Epidermal melanocyte (primary cell): ENCODE results near the gene MYZAP.

Experiments
- DNase-seq: peaks from one replicate; pipeline ENCODE4 v3.0.0; 2011; ENCODE audit warnings: low spot score; ENCODE audit not compliant: insufficient read length

The MYZAP gene

GRCh38 chr15:57562196-57562769 lies 29.4 kb upstream of the MYZAP start:
- DNase-seq = no peak

DNA sequence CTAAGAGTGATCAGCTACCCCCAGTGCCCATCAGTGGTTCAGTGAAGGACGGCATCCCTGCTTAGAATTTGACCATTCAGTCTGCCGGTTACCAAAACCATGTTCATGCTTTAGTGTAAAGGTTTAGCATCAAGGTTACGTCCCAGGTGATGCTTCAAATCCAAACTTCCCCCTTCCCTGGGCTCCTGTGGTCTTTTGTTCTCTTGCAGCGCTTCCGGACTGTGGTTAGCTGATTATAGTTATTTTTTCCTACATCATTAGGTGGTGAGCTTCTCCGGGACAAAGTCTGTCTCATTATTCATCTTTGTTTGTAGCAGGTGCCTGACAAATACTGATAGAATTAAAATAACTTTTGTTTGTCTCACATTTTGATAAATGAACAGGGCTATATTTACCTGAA lies 28.3 kb upstream of the MYZAP start:
- no peak for DNase-seq

DNA sequence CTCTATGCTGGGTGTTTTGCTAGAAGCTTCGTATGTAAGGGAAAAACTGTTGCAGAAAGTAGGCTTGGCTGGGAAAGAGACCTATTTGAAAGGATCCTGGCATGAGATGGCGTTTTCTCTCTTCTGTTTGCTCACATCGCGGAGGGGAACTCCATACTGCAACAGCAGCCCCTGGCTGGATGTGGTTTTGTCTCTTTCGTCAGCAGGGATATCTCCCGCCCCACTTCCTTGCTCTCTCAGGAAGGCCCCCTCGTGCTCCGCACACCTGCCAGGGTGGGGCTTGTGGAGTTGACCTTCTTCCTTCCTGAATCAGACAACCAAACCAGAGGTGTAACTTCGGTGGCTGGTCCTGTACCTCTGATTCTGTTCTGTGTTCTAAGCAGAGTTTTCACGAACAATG lies 26.4 kb upstream of the MYZAP start:
- no peak for DNase-seq

- no peak for DNase-seq
These were observed 24.9 kb upstream of the MYZAP start for GRCh38 chr15:57566834-57567233.

- DNase-seq = no peak
These were observed 23.8 kb upstream of the MYZAP start for GRCh38 chr15:57567891-57568290.

- no peak for DNase-seq
These were observed 23.4 kb upstream of the MYZAP start for GRCh38 chr15:57568299-57568698.

- no peak for DNase-seq
These were observed 21.4 kb upstream of the MYZAP start for GRCh38 chr15:57570340-57570739.

DNA sequence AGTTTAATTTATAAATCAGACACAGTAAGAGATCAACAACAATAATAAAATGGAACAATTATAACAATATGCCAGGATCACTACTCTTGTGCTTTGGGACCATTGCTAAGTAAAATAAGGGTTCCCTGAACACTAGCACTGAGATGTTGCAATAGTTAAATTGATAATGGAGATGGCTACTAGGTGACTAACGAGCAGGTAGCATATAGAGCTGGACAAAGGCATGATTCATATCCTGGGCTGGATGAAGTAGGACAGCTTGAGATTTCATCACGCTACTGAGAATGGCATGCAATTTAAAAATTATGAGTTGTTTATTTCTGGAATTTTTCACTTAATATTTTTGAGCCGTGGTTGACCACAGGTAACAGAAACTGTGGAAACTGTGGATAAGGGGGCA lies 20.7 kb upstream of the MYZAP start:
- DNase-seq = no peak

- no peak for DNase-seq
These were observed 20.0 kb upstream of the MYZAP start for GRCh38 chr15:57571725-57572124.

DNA sequence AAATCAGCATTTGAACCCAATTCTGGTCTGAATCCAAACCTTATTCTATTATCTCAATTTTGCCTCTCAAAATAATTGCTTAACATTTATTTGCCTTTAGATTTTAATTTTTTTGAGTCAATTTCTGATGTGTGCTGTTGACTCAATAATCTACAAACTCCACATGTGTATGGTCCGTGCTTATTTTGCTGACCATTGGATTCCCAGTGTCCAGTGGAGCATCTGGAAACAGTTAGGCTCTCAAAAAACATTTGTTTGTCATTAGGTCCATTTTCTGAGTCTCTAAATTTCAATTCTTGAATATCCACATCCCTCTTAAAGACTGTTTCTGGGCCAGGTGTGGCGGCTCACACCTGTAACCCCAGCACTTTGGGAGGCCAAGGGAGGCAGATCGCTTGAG lies 19.2 kb upstream of the MYZAP start:
- no peak for DNase-seq

DNA sequence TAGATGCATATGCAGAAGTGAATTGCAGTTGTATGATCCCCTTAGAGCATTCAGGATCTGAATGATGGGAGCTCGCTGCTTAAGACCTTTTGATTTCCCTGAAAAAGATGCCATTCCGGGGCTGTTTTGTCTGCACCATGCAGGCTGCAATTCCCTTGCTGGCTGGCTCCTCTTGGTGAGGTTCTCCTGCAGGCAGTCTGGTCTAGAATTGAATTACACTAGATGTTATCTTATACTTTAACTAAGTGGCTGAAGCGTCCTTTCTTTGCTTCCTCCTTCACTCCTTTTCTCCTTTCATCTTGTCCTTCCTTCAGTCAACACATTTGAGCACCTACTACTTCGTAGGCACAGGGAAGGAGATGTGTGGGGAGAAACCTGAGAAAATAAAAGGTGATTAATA lies 18.6 kb upstream of the MYZAP start:
- no peak for DNase-seq

DNA sequence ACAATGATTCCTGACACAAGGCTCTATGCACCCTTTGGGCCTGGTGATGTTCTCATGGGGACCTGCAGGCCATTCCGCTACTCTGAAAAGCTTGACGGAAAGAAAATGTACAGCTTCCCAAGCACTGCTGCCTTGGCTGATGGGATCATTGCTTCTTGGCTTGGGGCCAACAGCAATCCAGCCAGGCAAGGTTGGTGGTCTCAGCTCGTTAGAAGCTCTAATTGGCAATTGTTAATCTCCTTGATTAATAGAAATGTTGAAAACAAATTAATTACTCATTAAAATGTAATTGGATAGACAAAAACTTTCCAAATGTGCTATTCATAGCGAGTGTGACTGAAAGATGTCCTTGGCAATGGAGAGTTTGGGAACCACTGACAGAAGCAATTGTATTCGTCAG lies 16.3 kb upstream of the MYZAP start:
- DNase-seq = no peak

- no peak for DNase-seq
These were observed 13.3 kb upstream of the MYZAP start for GRCh38 chr15:57578288-57578900.

DNA sequence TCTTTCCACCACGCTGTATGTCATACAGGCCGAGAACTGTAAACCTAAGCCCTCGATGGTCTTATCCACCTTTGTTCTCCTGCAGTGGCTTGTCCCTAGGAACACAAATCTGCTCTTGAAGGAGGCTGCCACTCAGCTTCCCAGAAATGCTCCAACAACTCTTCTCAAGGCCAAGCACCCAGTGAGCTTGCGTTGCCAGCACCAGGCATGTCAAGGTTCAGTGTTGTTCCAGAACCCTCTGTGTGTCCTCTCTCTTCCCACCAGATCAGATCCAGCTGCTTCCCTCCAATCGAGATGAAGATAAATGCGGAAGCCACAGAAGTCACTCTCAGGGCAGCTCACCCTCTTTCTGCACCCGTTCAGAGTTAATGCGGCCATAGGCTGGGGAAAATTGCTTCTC lies 11.3 kb upstream of the MYZAP start:
- no peak for DNase-seq

- no peak for DNase-seq
These were observed 10.8 kb upstream of the MYZAP start for GRCh38 chr15:57580866-57581265.

DNA sequence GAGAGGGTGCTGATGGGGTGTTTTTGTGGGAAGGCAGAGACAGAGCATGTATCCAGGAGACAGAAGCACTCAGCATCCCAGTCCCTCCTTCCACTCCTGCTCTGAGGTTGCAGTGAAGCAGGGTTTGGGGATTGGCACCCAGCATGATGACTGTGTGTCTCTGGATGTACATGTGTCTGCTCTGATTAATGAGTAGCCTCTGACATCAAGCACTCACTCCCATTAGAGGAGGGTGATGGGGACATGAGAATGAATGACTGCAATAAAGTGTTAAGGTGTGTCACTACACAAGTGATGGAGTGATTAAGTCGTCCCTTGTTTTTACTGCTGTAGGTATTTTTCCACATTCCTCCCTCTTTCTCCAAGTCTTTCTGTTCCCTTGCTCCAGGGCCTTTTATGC lies 9.6 kb upstream of the MYZAP start:
- DNase-seq = no peak

DNA sequence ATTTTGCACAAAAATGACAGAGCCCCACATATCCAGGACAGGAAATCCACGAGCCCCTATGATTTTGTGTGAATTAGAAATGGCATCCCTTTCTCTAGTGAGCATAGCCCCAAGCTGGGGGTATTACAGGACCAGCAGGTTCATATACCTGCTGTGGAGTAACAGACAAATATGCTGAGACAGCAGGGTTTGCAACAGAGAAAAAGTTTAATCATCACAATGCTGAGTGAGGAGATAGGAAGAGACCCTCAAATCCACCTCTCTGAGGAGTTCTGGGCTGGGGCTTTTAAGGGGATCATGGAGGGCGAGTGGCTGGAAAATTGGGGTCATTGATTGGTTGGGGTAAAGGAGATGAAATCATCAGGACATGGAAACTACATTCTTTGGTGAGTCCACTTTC lies 8.4 kb upstream of the MYZAP start:
- DNase-seq = no peak

DNA sequence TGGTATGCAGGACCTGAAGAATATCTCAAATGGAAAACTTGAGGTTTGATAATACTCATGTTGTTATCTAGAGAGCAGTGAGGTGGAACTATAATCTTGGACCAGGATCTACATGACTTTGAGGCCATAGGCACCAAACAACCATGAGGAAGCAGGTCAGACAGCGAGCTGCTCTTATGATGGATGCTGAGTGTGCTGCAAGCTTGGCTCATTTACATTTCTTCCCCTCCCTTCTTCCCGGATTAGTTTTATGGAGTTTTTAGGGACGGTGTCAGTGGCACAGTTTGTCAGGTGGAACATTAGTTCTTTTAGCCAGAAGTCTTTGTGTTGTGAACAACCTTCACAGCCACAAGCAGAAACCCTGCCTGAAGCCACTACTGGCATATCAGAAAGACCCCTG lies 8.0 kb upstream of the MYZAP start:
- DNase-seq = no peak

DNA sequence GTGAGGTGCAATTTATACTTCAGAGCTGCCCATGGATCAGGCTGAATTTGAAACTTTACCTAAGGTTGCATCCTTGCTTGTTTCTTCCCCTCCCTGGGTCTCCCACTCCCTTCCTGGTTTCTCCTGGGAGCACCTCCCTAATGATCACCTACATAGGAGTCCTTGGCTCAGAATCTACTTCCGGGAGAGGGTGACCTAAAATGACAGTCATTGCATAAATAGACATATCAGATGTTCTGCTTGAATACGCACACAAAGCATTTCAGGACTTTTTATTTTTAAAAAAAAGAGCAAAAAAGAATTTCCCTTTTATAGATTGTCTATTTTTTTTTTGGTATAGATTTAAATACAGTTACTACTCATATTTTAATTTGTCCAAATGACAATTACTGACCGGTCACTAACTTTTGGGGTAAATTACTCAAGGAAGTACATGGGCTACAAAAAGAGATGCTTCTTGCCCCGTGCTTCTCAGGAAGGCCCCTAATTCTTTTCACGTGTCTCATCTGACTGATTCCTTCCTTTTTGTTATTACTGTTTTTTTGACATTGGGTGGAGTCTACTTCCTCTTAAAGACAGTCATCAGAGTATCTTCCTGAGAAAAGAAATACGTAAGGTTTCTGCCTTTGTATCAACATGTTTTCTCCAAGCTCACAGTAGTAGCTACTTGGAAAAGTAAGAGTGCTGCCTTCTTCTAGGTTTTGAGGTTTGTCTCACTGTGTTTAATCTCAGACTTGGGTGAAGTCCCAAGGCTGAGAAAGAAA lies 4.9 kb upstream of the MYZAP start:
- no peak for DNase-seq

GRCh38 chr15:57589281-57589680 lies 2.4 kb upstream of the MYZAP start:
- no peak for DNase-seq

DNA sequence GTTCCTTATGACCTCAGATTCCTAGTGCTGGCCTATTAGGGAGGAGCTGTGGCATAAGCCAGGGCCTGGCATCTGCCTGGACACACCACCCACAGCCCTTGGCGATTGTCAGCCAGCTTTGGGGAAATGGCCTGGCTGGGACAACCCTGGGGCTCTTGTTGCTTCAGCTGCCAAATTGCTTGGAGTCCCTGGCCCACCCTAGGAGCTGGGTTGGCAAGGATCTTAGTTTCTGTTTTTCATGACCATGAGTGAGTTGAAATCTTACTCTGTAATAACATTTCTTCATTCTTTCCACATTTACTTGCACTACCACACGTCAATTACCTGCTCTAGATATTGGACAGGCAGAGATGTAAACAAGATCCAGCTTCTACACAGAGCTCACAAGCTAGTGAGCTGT lies 1.9 kb upstream of the MYZAP start:
- no peak for DNase-seq

DNA sequence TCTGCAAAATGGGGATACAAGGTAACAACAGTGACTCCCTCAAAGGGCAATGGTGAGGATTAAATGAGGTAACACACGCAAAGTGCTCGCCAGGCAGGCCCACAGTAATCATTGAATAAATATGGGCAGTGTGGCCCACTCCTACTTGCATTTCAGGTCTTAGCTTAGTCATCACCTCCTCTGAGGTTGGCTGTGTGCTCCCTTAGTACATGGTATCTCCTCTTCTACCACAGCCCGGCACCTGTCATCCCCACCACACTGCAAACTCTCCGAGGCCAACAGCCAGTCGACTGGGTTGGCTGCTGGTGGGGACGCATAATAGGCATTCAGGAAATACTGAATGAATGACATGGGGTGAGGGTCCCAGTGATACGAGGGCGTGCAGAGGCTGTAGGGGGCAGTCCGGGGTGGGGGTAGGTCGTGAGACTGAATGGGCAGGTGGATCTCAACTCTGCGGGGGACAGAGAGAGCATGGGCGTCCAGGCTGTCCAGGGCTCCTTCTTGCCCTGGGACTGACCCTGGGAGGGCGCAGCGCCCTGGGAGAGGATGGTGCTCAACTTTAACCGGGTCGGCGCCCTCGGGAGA lies 375 bp upstream of the MYZAP start:
- no peak for DNase-seq

DNA sequence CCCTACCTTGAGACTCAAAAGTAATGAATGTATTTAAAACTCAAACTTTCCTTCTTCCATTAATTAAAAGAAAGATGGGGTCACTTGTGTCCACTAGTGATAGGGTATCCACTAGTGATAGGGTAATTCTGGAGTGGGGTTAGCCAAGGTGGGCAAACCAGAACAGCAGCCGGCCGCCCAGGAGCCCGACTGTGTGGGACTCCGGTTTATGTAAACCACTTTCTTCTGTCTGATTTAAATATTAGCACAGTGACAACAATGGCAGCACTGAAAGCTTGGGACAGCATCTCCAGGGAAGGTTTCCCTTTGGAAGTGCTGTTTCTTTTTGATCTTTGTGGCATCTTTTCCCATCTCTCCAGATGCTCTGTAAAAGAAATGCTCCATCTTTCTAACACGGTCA lies 722 bp downstream of the MYZAP start:
- DNase-seq = no peak
